Thoracic aorta (tissue), 2 donors: ENCODE measurements around the gene SKIDA1. TPM values are rescaled to one million over a fixed set of nuclear protein-coding genes. Genes with fewer than 3 reads are reported as not detected.

Experiments used
- ATAC-seq: fragments of 150-250 bp; one replicate; pipeline ENCODE4 v1.8.0; 2017; ENCODE audit warnings: low read depth; ENCODE audit not compliant: insufficient number of reproducible peaks, low FRiP score
- DNase-seq: peaks from one replicate; pipeline ENCODE4 v3.0.0-alpha.2; 2020; ENCODE audit warnings: low spot score
- H3K27ac ChIP-seq, 2 donors: fragments of 200-600 bp; sonication (generic); 1 replicate in 1 of 2; 2 replicates in 1 of 2; pipeline ENCODE4 v1.5.1; 2016; ENCODE audit warnings: mild to moderate bottlenecking in 2 of 2, moderate library complexity in 2 of 2
- H3K27me3 ChIP-seq: fragments of 200-600 bp; sonication (generic); replicated peaks from 2 replicates; pipeline ENCODE4 v1.6.0; 2016; ENCODE audit warnings: mild to moderate bottlenecking; ENCODE audit not compliant: insufficient read depth
- H3K36me3 ChIP-seq: fragments of 200-600 bp; sonication (generic); one replicate; pipeline ENCODE4 v1.5.1; 2016
- H3K4me1 ChIP-seq, 2 donors: fragments of 200-600 bp; sonication (generic); 1 replicate in 1 of 2; 2 replicates in 1 of 2; pipeline versions ENCODE4 v1.5.1 to v1.6.0; 2016; ENCODE audit warnings: low read depth in 2 of 2, mild to moderate bottlenecking in 1 of 2; ENCODE audit not compliant: control insufficient read depth in 1 of 2
- H3K4me3 ChIP-seq: fragments of 200-600 bp; sonication (generic); 2 replicates; pipeline ENCODE4 v1.5.1; 2016; ENCODE audit warnings: mild to moderate bottlenecking
- H3K9me3 ChIP-seq: fragments of 200-600 bp; sonication (generic); 2 replicates; pipeline ENCODE4 v1.5.1; 2016
- CTCF ChIP-seq: fragments of 200-600 bp; sonication (generic); IDR thresholded peaks from one replicate; pipeline ENCODE4 v1.5.1; 2019; ENCODE audit warnings: antibody characterized with exemption
- total RNA-seq, 2 donors: library from RNA; depleted of rRNA; stranded (reverse); fragments of >200 nt; gene quantifications; one replicate each; pipeline versions ENCODE4 v1.1.0 to v1.2.3, GENCODE V29; 2016

The SKIDA1 gene
- total RNA-seq, 2 donors from 2014 or later = 0.71 to 5.3 TPM

- DNase-seq = no peak
- H3K4me3 ChIP-seq = no peak overlapping the region
- H3K9me3 ChIP-seq = no peaks in the 10 kb centered on the region
- H3K4me1 ChIP-seq = peaks cover 0 to 11% of the 10 kb centered on the region in 2 donors
- no peaks in the 10 kb centered on the region for H3K27me3 ChIP-seq
- H3K36me3 ChIP-seq = no peaks in the 10 kb centered on the region
- TF ChIP-seq CTCF = no peak
- no peak for ATAC-seq
- H3K27ac ChIP-seq = no peak overlapping the region
Measured at GRCh38 chr10:21501731-21502347, 23.6 kb downstream of the SKIDA1 start.

GRCh38 chr10:21501091-21501490, 24.4 kb downstream of the SKIDA1 start:
- DNase-seq (no peak), ATAC-seq (no peak)
- H3K9me3 ChIP-seq = no peaks in the 10 kb centered on the region
- no peak for TF ChIP-seq CTCF
- no peak overlapping the region for H3K4me3 ChIP-seq
- peaks cover 0 to 11% of the 10 kb centered on the region in 2 donors for H3K4me1 ChIP-seq
- H3K27ac ChIP-seq = no peak overlapping the region
- no peaks in the 10 kb centered on the region for H3K36me3 ChIP-seq
- H3K27me3 ChIP-seq = no peaks in the 10 kb centered on the region

- ATAC-seq = no peak
- no peak for TF ChIP-seq CTCF
- H3K4me3 ChIP-seq = peak overlapping the region; percentile 62
- peaks cover 0 to 11% of the 10 kb centered on the region in 2 donors for H3K4me1 ChIP-seq
- no peaks in the 10 kb centered on the region for H3K9me3 ChIP-seq
- no peaks in the 10 kb centered on the region for H3K36me3 ChIP-seq
- no peak for DNase-seq
- no peak overlapping the region for H3K27ac ChIP-seq
- no peaks in the 10 kb centered on the region for H3K27me3 ChIP-seq
Measured at GRCh38 chr10:21500578-21500910, 24.9 kb downstream of the SKIDA1 start.

GRCh38 chr10:21499701-21500577, 25.5 kb downstream of the SKIDA1 start:
- ATAC-seq (no peak), DNase-seq (no peak)
- no peak overlapping the region for H3K27ac ChIP-seq
- H3K9me3 ChIP-seq = no peaks in the 10 kb centered on the region
- H3K36me3 ChIP-seq = no peaks in the 10 kb centered on the region
- H3K4me1 ChIP-seq = peaks cover 0 to 11% of the 10 kb centered on the region in 2 donors
- H3K4me3 ChIP-seq = peak overlapping the region; percentile 62
- TF ChIP-seq CTCF = no peak
- H3K27me3 ChIP-seq = no peaks in the 10 kb centered on the region

GRCh38 chr10:21498986-21499385, 26.5 kb downstream of the SKIDA1 start:
- Histone ChIP-seq H3K27ac (no peak overlapping the region), H3K4me3 (no peak overlapping the region), H3K36me3 (no peaks in the 10 kb centered on the region), H3K27me3 (no peaks in the 10 kb centered on the region), H3K4me1 (peaks cover 0 to 11% of the 10 kb centered on the region in 2 donors), H3K9me3 (no peaks in the 10 kb centered on the region)
- DNase-seq (no peak), ATAC-seq (no peak)
- no peak for TF ChIP-seq CTCF
